ENCODE measurements around the gene EFCAB6. TPM values are rescaled to one million over a fixed set of nuclear protein-coding genes. Genes with fewer than 3 reads are reported as not detected.

Gene EFCAB6
- total and polyA plus RNA-seq, 4 donors = 1.7 to 15.4 (median 7.6) TPM

GRCh38 chr22:43754176-43754575 is 57.9 kb downstream of the EFCAB6 start:
- H3K4me3 ChIP-seq = no peak overlapping the region
- H3K4me1 ChIP-seq (ENCODE audit: control insufficient read depth in 5 of 5, insufficient read depth in 5 of 5, low read length in 5 of 5) = no peaks in the 10 kb centered on the region
- H3K9ac ChIP-seq (ENCODE audit: insufficient read depth in 1 of 2, low read length in 2 of 2) = no peak overlapping the region
- H3K27me3 ChIP-seq (ENCODE audit: control insufficient read depth in 3 of 3, insufficient read depth in 3 of 3, low read length in 2 of 3) = no peaks in the 10 kb centered on the region
- H3K27ac ChIP-seq (ENCODE audit: low read depth in 1 of 2, low read length in 1 of 2) = no peak overlapping the region
- H3K36me3 ChIP-seq (ENCODE audit: control insufficient read depth in 4 of 4, insufficient read depth in 4 of 4, low read length in 4 of 4) = no peaks in the 10 kb centered on the region
- DNase-seq = no peak
- WGBS, 2 donors = 75 to 86% methylated on average over 5 of the region's 5 CpGs
- no peaks in the 10 kb centered on the region for H3K9me3 ChIP-seq (ENCODE audit: control insufficient read depth in 4 of 4, insufficient read depth in 3 of 4, low read length in 3 of 4)
- no peak for TF ChIP-seq CTCF (IDR thresholded peaks at IDR 0.05; ENCODE audit: control extremely low read depth, extremely low read depth)
- ATAC-seq (ENCODE audit: insufficient read depth, low FRiP score) = no peak

GRCh38 chr22:43753688-43754087 is 58.4 kb downstream of the EFCAB6 start:
- Histone ChIP-seq H3K9me3 (ENCODE audit: control insufficient read depth in 4 of 4, insufficient read depth in 3 of 4, low read length in 3 of 4) (no peaks in the 10 kb centered on the region), H3K27me3 (ENCODE audit: control insufficient read depth in 3 of 3, insufficient read depth in 3 of 3, low read length in 2 of 3) (no peaks in the 10 kb centered on the region), H3K4me3 (no peak overlapping the region), H3K9ac (ENCODE audit: insufficient read depth in 1 of 2, low read length in 2 of 2) (no peak overlapping the region), H3K36me3 (ENCODE audit: control insufficient read depth in 4 of 4, insufficient read depth in 4 of 4, low read length in 4 of 4) (no peaks in the 10 kb centered on the region), H3K27ac (ENCODE audit: low read depth in 1 of 2, low read length in 1 of 2) (no peak overlapping the region), H3K4me1 (ENCODE audit: control insufficient read depth in 5 of 5, insufficient read depth in 5 of 5, low read length in 5 of 5) (no peaks in the 10 kb centered on the region)
- WGBS, 2 donors = 50 to 78% methylated on average over 2 of the region's 2 CpGs
- DNase-seq (no peak), ATAC-seq (ENCODE audit: insufficient read depth, low FRiP score) (no peak)
- no peak for TF ChIP-seq CTCF (IDR thresholded peaks at IDR 0.05; ENCODE audit: control extremely low read depth, extremely low read depth)

- Histone ChIP-seq H3K9ac (ENCODE audit: insufficient read depth in 1 of 2, low read length in 2 of 2) (no peak overlapping the region), H3K36me3 (ENCODE audit: control insufficient read depth in 4 of 4, insufficient read depth in 4 of 4, low read length in 4 of 4) (no peaks in the 10 kb centered on the region), H3K9me3 (ENCODE audit: control insufficient read depth in 4 of 4, insufficient read depth in 3 of 4, low read length in 3 of 4) (no peaks in the 10 kb centered on the region), H3K4me1 (ENCODE audit: control insufficient read depth in 5 of 5, insufficient read depth in 5 of 5, low read length in 5 of 5) (peaks cover 0 to 2% (median 0%) of the 10 kb centered on the region in 5 donors), H3K27me3 (ENCODE audit: control insufficient read depth in 3 of 3, insufficient read depth in 3 of 3, low read length in 2 of 3) (no peaks in the 10 kb centered on the region), H3K4me3 (no peak overlapping the region), H3K27ac (ENCODE audit: low read depth in 1 of 2, low read length in 1 of 2) (no peak overlapping the region)
- 60 to 83% methylated on average over 3 of the region's 3 CpGs for WGBS, 2 donors
- ATAC-seq (ENCODE audit: insufficient read depth, low FRiP score) = no peak
- DNase-seq = no peak
- TF ChIP-seq CTCF (IDR thresholded peaks at IDR 0.05; ENCODE audit: control extremely low read depth, extremely low read depth) = no peak
These were observed 61.4 kb downstream of the EFCAB6 start for GRCh38 chr22:43750751-43751150.

GRCh38 chr22:43749473-43749872 is 62.6 kb downstream of the EFCAB6 start:
- ATAC-seq (ENCODE audit: insufficient read depth, low FRiP score) (no peak), DNase-seq (no peak)
- no peaks in the 10 kb centered on the region for H3K27me3 ChIP-seq (ENCODE audit: control insufficient read depth in 3 of 3, insufficient read depth in 3 of 3, low read length in 2 of 3)
- H3K36me3 ChIP-seq (ENCODE audit: control insufficient read depth in 4 of 4, insufficient read depth in 4 of 4, low read length in 4 of 4) = no peaks in the 10 kb centered on the region
- no peaks in the 10 kb centered on the region for H3K9me3 ChIP-seq (ENCODE audit: control insufficient read depth in 4 of 4, insufficient read depth in 3 of 4, low read length in 3 of 4)
- no peak overlapping the region for H3K4me3 ChIP-seq
- H3K4me1 ChIP-seq (ENCODE audit: control insufficient read depth in 5 of 5, insufficient read depth in 5 of 5, low read length in 5 of 5) = peaks cover 0 to 15% (median 0%) of the 10 kb centered on the region in 5 donors
- WGBS, 2 donors = 85 to 86% methylated on average over 15 of the region's 15 CpGs
- no peak for TF ChIP-seq CTCF (IDR thresholded peaks at IDR 0.05; ENCODE audit: control extremely low read depth, extremely low read depth)
- no peak overlapping the region for H3K9ac ChIP-seq (ENCODE audit: insufficient read depth in 1 of 2, low read length in 2 of 2)
- H3K27ac ChIP-seq (ENCODE audit: low read depth in 1 of 2, low read length in 1 of 2) = no peak overlapping the region
